CD4-positive, alpha-beta T cell treated with Interleukin-15 for 1 hour (primary cell): ENCODE results near the gene OR4Q2.
"Not testable (repeated sequence)": the region's sequence is repeated elsewhere in the genome, so short reads cannot be mapped to it uniquely, and the experiment has no call there.

Source experiments
- DNase-seq: peaks from one replicate; pipeline ENCODE4 v3.0.0-alpha.2; 2020

OR4Q2 gene

GRCh38 chr14:20001863-20002262 lies at the start of gene OR4Q2:
Gene OR4Q2, plus strand, starts transcription at chr14:20002163.
- DNase-seq = no peak

DNA sequence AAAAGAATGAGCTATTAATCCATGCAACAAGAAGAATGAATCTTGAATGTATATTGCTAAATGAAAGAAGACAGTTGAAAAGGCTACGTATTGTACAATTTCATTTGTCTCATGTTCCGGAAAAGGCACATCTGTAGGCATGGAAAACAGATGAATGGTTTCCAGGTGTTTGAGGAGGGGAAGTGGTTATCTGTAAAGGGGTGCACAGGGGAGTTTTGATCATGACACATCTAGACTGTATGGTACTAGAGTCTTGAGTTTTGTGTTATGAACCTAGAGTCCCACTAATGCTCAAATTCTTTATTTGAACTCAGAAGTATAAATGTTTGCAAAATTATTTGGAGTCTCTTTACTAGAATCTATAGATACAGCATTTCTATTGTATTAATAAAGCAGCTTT lies 32.2 kb upstream of the OR4Q2 start:
- not testable (repeated sequence) for DNase-seq

GRCh38 chr14:19974844-19975243 lies 27.1 kb upstream of the OR4Q2 start:
- DNase-seq = no peak

DNA sequence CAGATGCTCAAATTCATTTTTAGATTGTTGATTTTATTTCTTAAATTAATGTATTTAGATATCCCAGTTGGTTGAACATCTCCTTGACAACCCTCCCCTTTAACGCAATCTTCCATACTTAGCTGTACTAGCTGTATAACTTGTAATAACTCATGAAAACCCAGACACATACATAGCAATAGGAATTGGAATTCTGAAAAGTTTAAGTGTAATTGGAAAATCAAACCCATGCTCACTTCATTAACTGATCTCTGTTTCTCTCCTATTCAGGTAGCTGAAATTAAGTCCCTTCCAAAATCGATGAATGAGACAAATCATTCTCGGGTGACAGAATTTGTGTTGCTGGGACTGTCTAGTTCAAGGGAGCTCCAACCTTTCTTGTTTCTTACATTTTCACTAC lies 26.7 kb upstream of the OR4Q2 start, which contains the start of gene OR4K15:
Gene OR4K15 (plus strand): TSS at position 301 of the 400 bp plus-strand sequence. CDS start 0 bp downstream, at position 301.
- DNase-seq = no peak

- no peak for DNase-seq
These were observed 8.5 kb upstream of the OR4Q2 start for GRCh38 chr14:19993438-19993837.

DNA sequence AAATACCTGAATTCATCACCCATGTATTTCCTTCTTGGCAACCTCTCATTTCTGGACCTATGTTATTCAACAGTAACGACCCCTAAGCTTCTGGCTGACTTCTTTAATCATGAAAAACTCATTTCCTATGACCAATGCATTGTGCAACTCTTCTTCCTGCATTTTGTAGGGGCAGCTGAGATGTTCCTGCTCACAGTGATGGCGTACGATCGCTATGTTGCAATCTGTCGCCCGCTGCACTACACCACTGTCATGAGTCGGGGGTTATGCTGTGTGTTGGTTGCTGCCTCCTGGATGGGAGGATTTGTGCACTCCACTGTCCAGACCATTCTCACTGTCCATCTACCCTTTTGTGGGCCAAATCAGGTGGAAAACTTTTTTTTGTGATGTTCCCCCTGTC lies 356 bp downstream of the OR4Q2 start:
- no peak for DNase-seq

DNA sequence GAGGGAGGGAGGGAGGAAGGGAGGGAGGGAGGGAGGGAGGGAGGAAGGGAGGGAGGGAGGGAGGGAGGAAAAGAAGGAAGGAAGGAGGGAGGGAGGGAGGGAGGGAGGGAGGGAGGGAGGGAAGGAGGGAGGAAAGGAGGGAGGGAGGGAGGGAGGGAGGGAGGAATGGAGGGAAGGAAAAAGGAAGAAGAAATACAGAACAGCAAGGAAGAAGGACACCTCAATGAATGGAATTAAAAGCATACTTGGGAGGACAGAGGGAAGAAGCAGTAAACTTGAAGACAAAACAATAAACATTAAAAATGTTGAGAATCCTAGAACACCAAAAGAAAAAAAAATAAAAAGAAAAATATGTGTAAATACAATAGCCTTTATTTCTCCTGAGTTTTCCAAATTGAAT lies 6.2 kb downstream of the OR4Q2 start:
- DNase-seq = no peak

GRCh38 chr14:20019257-20019865 lies 17.4 kb downstream of the OR4Q2 start, which contains the start of gene OR4K14:
Gene OR4K14, minus strand, starts transcription at chr14:20019307. Its CDS starts 4,114 bp downstream, at chr14:20015193.
- DNase-seq = no peak

DNA sequence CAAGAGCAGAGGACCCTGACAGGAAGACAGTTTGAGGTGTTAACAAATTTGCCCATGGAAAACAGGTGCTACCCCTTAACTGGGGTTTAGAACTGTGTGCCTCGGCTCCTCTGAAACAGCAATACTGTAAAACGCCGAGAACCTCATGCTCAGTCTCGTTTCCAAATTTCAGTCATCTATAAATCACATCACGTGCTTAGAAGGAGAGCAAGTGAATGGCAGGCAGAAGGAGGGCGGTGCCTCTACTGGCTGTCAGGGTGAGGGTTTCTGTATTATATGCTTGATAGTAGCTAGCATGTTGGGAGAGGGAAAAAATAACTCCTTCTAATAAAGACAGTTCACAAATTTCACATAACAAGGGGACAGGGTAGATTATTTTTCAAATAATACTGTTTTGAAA lies 29.1 kb downstream of the OR4Q2 start:
- DNase-seq = no peak

- DNase-seq = no peak
These were observed 33.5 kb downstream of the OR4Q2 start for GRCh38 chr14:20035449-20035848.

DNA sequence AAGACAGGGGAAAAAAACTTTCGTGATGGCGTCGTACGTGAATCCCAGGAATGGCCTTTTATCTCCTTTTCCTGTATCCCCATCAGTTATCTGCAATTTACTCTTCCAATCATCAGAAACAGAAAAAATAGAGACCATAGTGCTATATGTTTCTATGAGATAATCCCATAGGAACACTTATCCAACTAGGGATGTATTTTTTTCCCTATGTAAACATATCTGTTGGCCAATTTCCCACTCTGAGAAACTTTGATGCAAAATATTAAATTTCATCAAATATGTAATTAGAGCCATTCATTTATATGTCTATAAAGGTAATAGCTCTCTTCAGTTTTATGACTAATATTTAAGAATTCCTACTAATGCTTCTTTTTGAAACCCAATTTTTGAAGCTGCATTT lies 34.0 kb downstream of the OR4Q2 start, which contains the start of gene OR4K13:
Gene OR4K13 (minus strand): TSS at position 101 of the 400 bp plus-strand sequence. CDS start 1,280 bp downstream, outside the sequence.
- DNase-seq = no peak

- no peak for DNase-seq
These were observed 42.3 kb downstream of the OR4Q2 start for GRCh38 chr14:20044243-20044642.

GRCh38 chr14:20048202-20048601 lies 46.2 kb downstream of the OR4Q2 start:
- no peak for DNase-seq
